SK-N-SH (cell line): ENCODE results near the gene CDK11B. TPM values are rescaled to one million over a fixed set of nuclear protein-coding genes. Genes with fewer than 3 reads are reported as not detected.

Experiments used
- polyA plus RNA-seq, 3 experiments: library from polyadenylated mRNA; depleted of rRNA; stranded (reverse); fragments of >200 nt; gene quantifications; 2 replicates each; pipeline ENCODE4 v1.2.3, GENCODE V29; 2012

Gene CDK11B
- polyA plus RNA-seq, 1 of the 3 experiments (the other 2 are of a cell fraction), result 15.0 TPM

Other genes with a start within 250 kb of the CDK11B start
- gene ANKRD65, start 237.7 kb downstream of the CDK11B start, polyA plus RNA-seq (2012; rRNA removed), result 0.06 and 0.07 TPM in 2 replicates
- 5.3 and 7.4 TPM in 2 replicates for gene VWA1, start 223.3 kb downstream of the CDK11B start, polyA plus RNA-seq (2012; rRNA removed)
- gene ATAD3C, start 209.3 kb downstream of the CDK11B start, polyA plus RNA-seq (2012; rRNA removed), result 0.38 and 0.49 TPM in 2 replicates
- 47.6 and 71.6 TPM in 2 replicates for gene ATAD3B, start 187.2 kb downstream of the CDK11B start, polyA plus RNA-seq (2012; rRNA removed)
- 34.1 and 40.2 TPM in 2 replicates for gene ATAD3A, start 146.8 kb downstream of the CDK11B start, polyA plus RNA-seq (2012; rRNA removed)
- 6.5 and 8.1 TPM in 2 replicates for gene TMEM240, start 118.4 kb downstream of the CDK11B start, polyA plus RNA-seq (2012; rRNA removed)
- 73.6 and 104 TPM in 2 replicates for gene SSU72, start 84.1 kb downstream of the CDK11B start, polyA plus RNA-seq (2012; rRNA removed)
- gene FNDC10, start 58.9 kb downstream of the CDK11B start, polyA plus RNA-seq (2012; rRNA removed), result 4.8 and 6.7 TPM in 2 replicates
- 40.4 and 45.4 TPM in 2 replicates for gene MIB2, start 43.5 kb downstream of the CDK11B start, polyA plus RNA-seq (2012; rRNA removed)
- 0.96 and 1.2 TPM in 2 replicates for gene MMP23B, start 26.8 kb downstream of the CDK11B start, polyA plus RNA-seq (2012; rRNA removed)
- gene SLC35E2B, start 33.8 kb upstream of the CDK11B start, polyA plus RNA-seq (2012; rRNA removed), result 20.5 and 20.6 TPM in 2 replicates
- gene CDK11A, start 65.4 kb upstream of the CDK11B start, polyA plus RNA-seq (2012; rRNA removed), result 22.0 and 24.0 TPM in 2 replicates
- 66.2 and 70.4 TPM in 2 replicates for gene NADK, start 119.5 kb upstream of the CDK11B start, polyA plus RNA-seq (2012; rRNA removed)
- 355 and 364 TPM in 2 replicates for gene GNB1, start 232.1 kb upstream of the CDK11B start, polyA plus RNA-seq (2012; rRNA removed)